ENCODE measurements around the gene TLR1.

GRCh38 chr4:38819569-38819968 is 15.0 kb upstream of the TLR1 start:
- TF ChIP-seq RAD21 (conservative IDR thresholded peaks at IDR 0.05) (no peak), EZH2 (IDR thresholded peaks at IDR 0.05; ENCODE audit: borderline replicate concordance, insufficient read depth, low read length, poor library complexity, severe bottlenecking) (no peak), POLR2AphosphoS5 (IDR thresholded peaks at IDR 0.05) (no peak), CTCF (IDR thresholded peaks at IDR 0.05; ENCODE audit: poor library complexity, severe bottlenecking) (no peak)

Data from neural cell (in vitro differentiated cells).